ENCODE results near the gene GPRC5A.

GRCh38 chr12:12922978-12923377, 31.6 kb downstream of the GPRC5A start:
- TF ChIP-seq POLR2AphosphoS5 (IDR thresholded peaks at IDR 0.05) (no peak), POLR2A (IDR thresholded peaks at IDR 0.05) (no peak)
